GM23338 (cell line): Measurements from ENCODE around the gene IKBKG. TPM values are rescaled to one million over a fixed set of nuclear protein-coding genes. Genes with fewer than 3 reads are reported as not detected.
"Not testable (repeated sequence)": the region's sequence is repeated elsewhere in the genome, so short reads cannot be mapped to it uniquely, and the experiment has no call there.

Experiments
- ATAC-seq: fragments of 200-7000 bp; cut with Tn5 transposase; 3 replicates; pipeline ENCODE4 v1.9.1; 2020
- DNase-seq: peaks from one replicate; pipeline ENCODE4 v3.0.0-alpha.2; 2015; ENCODE audit warnings: low spot score
- H2AFZ ChIP-seq: fragments of 200-600 bp; sonication (generic); 2 replicates; pipeline ENCODE4 v1.8.0; 2016; ENCODE audit warnings: antibody characterized with exemption, mild to moderate bottlenecking, moderate library complexity
- H3F3A ChIP-seq: fragments of 200-600 bp; sonication (generic); replicated peaks from 2 replicates; pipeline ENCODE4 v1.8.0; 2017; ENCODE audit warnings: antibody characterized with exemption, mixed run types, low read depth
- H3K27ac ChIP-seq: fragments of 200-600 bp; sonication (generic); 2 replicates; pipeline ENCODE4 v1.6.1; 2016; ENCODE audit warnings: low read depth
- H3K27me3 ChIP-seq: fragments of 200-600 bp; sonication (generic); 2 replicates; pipeline ENCODE4 v1.8.0; 2016; ENCODE audit warnings: mild to moderate bottlenecking, mixed run types, moderate library complexity; ENCODE audit not compliant: insufficient read depth
- H3K36me3 ChIP-seq: fragments of 200-600 bp; sonication (generic); 2 replicates; pipeline ENCODE4 v1.8.0; 2016; ENCODE audit warnings: mild to moderate bottlenecking; ENCODE audit not compliant: insufficient read depth
- H3K4me1 ChIP-seq: fragments of 200-600 bp; sonication (generic); 2 replicates; pipeline ENCODE4 v1.8.0; 2016; ENCODE audit warnings: mild to moderate bottlenecking, moderate library complexity; ENCODE audit not compliant: insufficient read depth
- H3K4me2 ChIP-seq: fragments of 200-600 bp; sonication (generic); 2 replicates; pipeline ENCODE4 v1.7.1; 2017; ENCODE audit warnings: mixed run types
- H3K4me3 ChIP-seq: fragments of 200-600 bp; sonication (generic); 2 replicates; pipeline ENCODE4 v1.6.1; 2016; ENCODE audit warnings: mixed run types
- H3K79me2 ChIP-seq: fragments of 200-600 bp; sonication (generic); replicated peaks from 2 replicates; pipeline ENCODE4 v1.8.0; 2017; ENCODE audit warnings: mild to moderate bottlenecking; ENCODE audit not compliant: insufficient read depth
- H3K9me2 ChIP-seq: fragments of 200-600 bp; sonication (generic); 2 replicates; pipeline ENCODE4 v1.8.0; 2017; ENCODE audit not compliant: insufficient read depth
- H4K20me1 ChIP-seq: fragments of 200-600 bp; sonication (generic); replicated peaks from 2 replicates; pipeline ENCODE4 v1.8.0; 2017; ENCODE audit warnings: mild to moderate bottlenecking; ENCODE audit not compliant: insufficient read depth
- H3K27ac Mint-ChIP-seq: 2 replicates; pipeline ENCODE4 v1.8.0; 2020; ENCODE audit warnings: inconsistent platforms, mild to moderate bottlenecking, moderate library complexity, mixed read lengths
- H3K27me3 Mint-ChIP-seq: 3 replicates; pipeline ENCODE4 v1.8.0; 2022; ENCODE audit warnings: low read depth, mild to moderate bottlenecking, moderate library complexity, mixed read lengths, inconsistent platforms; ENCODE audit not compliant: insufficient read depth, poor library complexity
- H3K36me3 Mint-ChIP-seq: 3 replicates; pipeline ENCODE4 v1.8.0; 2021; ENCODE audit warnings: low read depth, mild to moderate bottlenecking, inconsistent platforms, moderate library complexity, mixed read lengths
- H3K4me1 Mint-ChIP-seq: 3 replicates; pipeline ENCODE4 v1.8.0; 2020; ENCODE audit warnings: mild to moderate bottlenecking, inconsistent platforms, mixed read lengths
- H3K4me3 Mint-ChIP-seq: 3 replicates; pipeline ENCODE4 v1.8.0; 2021; ENCODE audit warnings: moderate library complexity, mild to moderate bottlenecking, inconsistent platforms, mixed read lengths
- H3K9me3 Mint-ChIP-seq: 3 replicates; pipeline ENCODE4 v1.8.0; 2020; ENCODE audit warnings: moderate library complexity, mild to moderate bottlenecking, inconsistent platforms, mixed read lengths
- CREB1 ChIP-seq: fragments of 250-450 bp; sonication (Bioruptor Pico); IDR thresholded peaks from 2 replicates; pipeline ENCODE4 v1.5.0; 2020; ENCODE audit warnings: low read depth, mild to moderate bottlenecking, moderate library complexity
- CTCF ChIP-seq, 2 experiments: fragments of 200-600 bp in 1 of 2; sonication (generic) in 1 of 2; conservative IDR thresholded peaks; 2 replicates each; pipeline versions ENCODE4 v1.5.1 to v1.6.1; 2016 to 2017; ENCODE audit warnings: antibody characterized with exemption in 2 of 2, low read depth in 2 of 2, mild to moderate bottlenecking in 2 of 2, moderate library complexity in 1 of 2
- ETS1 ChIP-seq: IDR thresholded peaks from 2 replicates; pipeline ENCODE4 v1.6.1; 2016; ENCODE audit warnings: antibody characterized with exemption
- EZH2 ChIP-seq: fragments of 200-600 bp; sonication (generic); IDR thresholded peaks from one replicate; pipeline ENCODE4 v1.8.0; 2017; ENCODE audit warnings: antibody characterized with exemption, mild to moderate bottlenecking, low read depth; ENCODE audit not compliant: unreplicated experiment
- JUNB ChIP-seq: IDR thresholded peaks from one replicate; pipeline ENCODE4 v1.6.1; 2016; ENCODE audit warnings: antibody characterized with exemption; ENCODE audit not compliant: unreplicated experiment
- NANOG ChIP-seq: IDR thresholded peaks from 2 replicates; pipeline ENCODE4 v1.6.1; 2016; ENCODE audit warnings: antibody characterized with exemption, borderline replicate concordance
- POLR2AphosphoS5 ChIP-seq: IDR thresholded peaks from 2 replicates; pipeline ENCODE4 v1.6.1; 2016; ENCODE audit warnings: antibody characterized with exemption, low read depth
- REST ChIP-seq: IDR thresholded peaks from one replicate; pipeline ENCODE4 v1.6.1; 2018; ENCODE audit warnings: antibody characterized with exemption; ENCODE audit not compliant: unreplicated experiment
- STAT1 ChIP-seq: IDR thresholded peaks from one replicate; pipeline ENCODE4 v1.6.1; 2016; ENCODE audit warnings: antibody characterized with exemption; ENCODE audit not compliant: unreplicated experiment
- ZNF114 ChIP-seq: fragments of 250-450 bp; sonication (Bioruptor Pico); IDR thresholded peaks from 2 replicates; pipeline ENCODE4 v1.5.0; 2020; ENCODE audit warnings: mild to moderate bottlenecking, moderate library complexity
- ZNF331 ChIP-seq: fragments of 250-450 bp; sonication (Bioruptor Pico); IDR thresholded peaks from 2 replicates; pipeline ENCODE4 v1.5.0; 2020; ENCODE audit warnings: low read depth, mild to moderate bottlenecking, moderate library complexity
- polyA plus RNA-seq: library from polyadenylated mRNA; unstranded; fragments of >200 nt; fragmentation: Nextera tagmentation; extraction: Ambion mirVana; gene quantifications from 2 replicates; pipeline ENCODE4 v1.2.1, GENCODE V29; 2016
- total RNA-seq: library from RNA; depleted of rRNA; stranded (reverse); fragments of >200 nt; shearing (Covaris generic); gene quantifications from 2 replicates; pipeline ENCODE4 v1.2.3, GENCODE V29; 2014

The IKBKG gene
- total and polyA plus RNA-seq, 2 experiments from 2014 or later: 11.5 to 14.9 TPM

GRCh38 chrX:154584585-154585183 is 37.3 kb downstream of the IKBKG start, which contains the start of gene CTAG1A:
Gene CTAG1A, plus strand, starts transcription at chrX:154585133. Its CDS starts 74 bp downstream, at chrX:154585207.
- H4K20me1 ChIP-seq, H3K9me2 ChIP-seq, H3F3A ChIP-seq, H3K36me3 Mint-ChIP-seq, H3K27me3 Mint-ChIP-seq, ATAC-seq, H2AFZ ChIP-seq, H3K79me2 ChIP-seq, H3K4me2 ChIP-seq, H3K27ac Mint-ChIP-seq, H3K36me3 ChIP-seq, H3K27me3 ChIP-seq, H3K4me3 Mint-ChIP-seq, H3K4me3 ChIP-seq, H3K9me3 Mint-ChIP-seq, H3K27ac ChIP-seq, H3K4me1 Mint-ChIP-seq, H3K4me1 ChIP-seq, DNase-seq: not testable (repeated sequence)

GRCh38 chrX:154590415-154590814 is 43.0 kb downstream of the IKBKG start:
- H4K20me1 ChIP-seq, H3K4me2 ChIP-seq, H3K27me3 ChIP-seq, H3K36me3 Mint-ChIP-seq, H3K4me1 Mint-ChIP-seq, H3K4me3 Mint-ChIP-seq, H3K9me2 ChIP-seq, DNase-seq, H3F3A ChIP-seq, H3K27me3 Mint-ChIP-seq, H3K36me3 ChIP-seq, H2AFZ ChIP-seq, H3K79me2 ChIP-seq, H3K4me1 ChIP-seq, H3K4me3 ChIP-seq, H3K27ac Mint-ChIP-seq, H3K27ac ChIP-seq: not testable (repeated sequence)
- ATAC-seq: peak; percentile 38; the same call in 1 of the 3 replicates
- peaks cover 15% of the 10 kb centered on the region; the same call in 1 of the 3 replicates for H3K9me3 Mint-ChIP-seq

- Mint-ChIP-seq H3K27me3 (no peaks in the 10 kb centered on the region), H3K9me3 (peaks cover 24% of the 10 kb centered on the region; the same call in 2 of the 3 replicates), H3K4me3 (no peak overlapping the region), H3K27ac (no peak overlapping the region), H3K36me3 (peaks cover 14% of the 10 kb centered on the region), H3K4me1 (peaks cover 23% of the 10 kb centered on the region)
- H3K27me3 ChIP-seq: no peaks in the 10 kb centered on the region
- DNase-seq (no peak), ATAC-seq (no peak)
- H3K4me2 ChIP-seq: no peak overlapping the region
- no peak overlapping the region for H3K4me3 ChIP-seq
- H4K20me1 ChIP-seq: no peaks in the 10 kb centered on the region
- H2AFZ ChIP-seq: no peak overlapping the region
- peaks cover 11% of the 10 kb centered on the region for H3K4me1 ChIP-seq
- H3K36me3 ChIP-seq: no peaks in the 10 kb centered on the region
- H3F3A ChIP-seq: no peaks in the 10 kb centered on the region
- H3K79me2 ChIP-seq: no peaks in the 10 kb centered on the region
- H3K27ac ChIP-seq: no peak overlapping the region
- no peaks in the 10 kb centered on the region for H3K9me2 ChIP-seq
- no peak for TF ChIP-seq ZNF114 (CRISPR knock-in tag)
- no peak for TF ChIP-seq CTCF (conservative IDR thresholded peaks at IDR 0.05; ENCODE audit: low read depth in 2 of 2)
- no peak for TF ChIP-seq NANOG
- no peak for TF ChIP-seq STAT1
- TF ChIP-seq REST: no peak
- no peak for TF ChIP-seq EZH2
- no peak for TF ChIP-seq ETS1
- TF ChIP-seq ZNF331 (CRISPR knock-in tag): no peak
- TF ChIP-seq JUNB: no peak
- no peak for TF ChIP-seq CREB1 (CRISPR knock-in tag)
- TF ChIP-seq POLR2AphosphoS5: no peak
Observed at GRCh38 chrX:154592505-154592904, 45.1 kb downstream of the IKBKG start.
